Pancreas (tissue), 10 donors: ENCODE data around the gene NFXL1. TPM values are rescaled to one million over a fixed set of nuclear protein-coding genes. Genes with fewer than 3 reads are reported as not detected.

ENCODE experiments used
- ATAC-seq, 4 donors: fragments of 200-7000 bp; cut with Tn5 transposase; one replicate each; pipeline versions ENCODE4 v1.8.0 to v1.9.1; 2020; ENCODE audit warnings: mild to moderate bottlenecking in 4 of 4, moderate library complexity in 4 of 4
- DNase-seq, 6 donors: peaks; one replicate each; pipeline ENCODE4 v3.0.0-alpha.2; 2020
- FAIRE-seq: peaks from 2 replicates; lab custom pipeline; 2012; peaks lifted over from hg19 to GRCh38; lab: Jason Lieb, UNC
- H3K27ac ChIP-seq, 4 donors: fragments of 200-600 bp; sonication (generic); 1 replicate in 3 of 4; 2 replicates in 1 of 4; pipeline versions ENCODE4 v1.5.0 to v1.8.0; 2020
- H3K27me3 ChIP-seq, 4 donors: fragments of 200-600 bp; one replicate each; pipeline ENCODE4 v1.8.0; 2021
- H3K36me3 ChIP-seq, 3 donors: fragments of 200-600 bp; sonication (generic) in 1 of 3; one replicate each; pipeline versions ENCODE4 v1.5.0 to v1.8.0; 2020 to 2021
- H3K4me1 ChIP-seq, 3 donors: fragments of 200-600 bp; one replicate each; pipeline ENCODE4 v1.8.0; 2021
- H3K4me3 ChIP-seq, 4 donors: fragments of 200-600 bp; sonication (generic) in 2 of 4; one replicate each; pipeline versions ENCODE4 v1.5.0 to v1.8.0; 2020 to 2021
- H3K9me3 ChIP-seq, 4 donors: fragments of 200-600 bp; one replicate each; pipeline ENCODE4 v1.8.0; 2021
- CTCF ChIP-seq, 4 donors: fragments of 200-600 bp; sonication (generic) in 3 of 4; IDR thresholded peaks; one replicate each; pipeline versions ENCODE4 v1.5.0 to v1.8.0; 2021; ENCODE audit warnings: antibody characterized with exemption in 4 of 4
- WGBS, 2 donors: extraction: QIAGEN DNeasy Blood & Tissue Kit; methylation state at CpG; one replicate each; pipeline ENCODE4 v1.1.7; 2013; 5-methylcytosine and 5-hydroxymethylcytosine counted together
- intact Hi-C, 3 donors: fragments of 100-400 bp; cut with DNase I; formaldehyde crosslinking; loops; one replicate each; pipeline versions ENCODE4 v1.11.1 to v1.14.2; 2022
- polyA plus RNA-seq, 2 donors: library from polyadenylated mRNA; stranded (reverse); fragments of 200-250 nt; gene quantifications; one replicate each; pipeline ENCODE4 v1.2.3, GENCODE V29; 2013
- total RNA-seq, 6 donors: library from RNA; stranded (reverse); fragmentation: NEBNext Ultra II Directional in 4 of 6; extraction: Animal tissue kit (Norgen Biotek cat#: 25700) in 4 of 6; gene quantifications; one replicate each; pipeline versions ENCODE4 v1.2.1 to v1.2.4, GENCODE V29; 2021 to 2023
- donor health status: healthy with polysubstance abuse.
- donor health status: DM: no; HTN: no; CAD: no; lungs with moderate emphysema.
- donor health status: DM: no; HTN: no; CAD: no.
- donor health status: control.
- donor health status: control.
- donor health status: Bipolar disorder and iron deficiency.
- donor health status: DM: yes; HTN: yes; CAD: no.
- donor health status: DM: no; HTN: no; CAD: no.
- donor health status: DM: no; HTN: no; CAD: no.
- donor health status: DM: yes; HTN: yes; CAD: no.

The NFXL1 gene
- total and polyA plus RNA-seq, 8 donors: 7.5 to 11.5 (median 9.7) TPM

- Histone ChIP-seq H3K4me3 (peak overlapping the region in 2 of 4 donors; percentile 54 to 84), H3K27ac (no peak overlapping the region), H3K4me1 (peaks cover 0 to 22% (median 6%) of the 10 kb centered on the region in 3 donors), H3K9me3 (no peaks in the 10 kb centered on the region), H3K27me3 (no peaks in the 10 kb centered on the region), H3K36me3 (no peaks in the 10 kb centered on the region)
- no peak for DNase-seq
- FAIRE-seq: no peak
- no peak for ATAC-seq
- WGBS, 2 donors: 35 to 48% methylated on average over 3 of the region's 3 CpGs
- no peak for TF ChIP-seq CTCF (IDR thresholded peaks at IDR 0.05)
- intact Hi-C loops: no loop called here
These were observed 995 bp upstream of the NFXL1 start for GRCh38 chr4:47915378-47915777.

- Histone ChIP-seq H3K36me3 (no peaks in the 10 kb centered on the region), H3K27ac (peak overlapping the region in 1 of 4 donors; percentile 21), H3K4me1 (peaks cover 0 to 22% (median 6%) of the 10 kb centered on the region in 3 donors), H3K27me3 (no peaks in the 10 kb centered on the region), H3K4me3 (peak overlapping the region; percentile 54 to 84 (median 79)), H3K9me3 (no peaks in the 10 kb centered on the region)
- ATAC-seq: peak in 3 of 4 donors; percentile 6 to 10 (median 8)
- DNase-seq: no peak
- 0% methylated on average over 6 of the region's 6 CpGs for WGBS, 2 donors
- FAIRE-seq: no peak
- intact Hi-C loops: no loop called here
- TF ChIP-seq CTCF (IDR thresholded peaks at IDR 0.05): no peak
These were observed 499 bp upstream of the NFXL1 start for GRCh38 chr4:47914926-47915237.

- FAIRE-seq (no peak), ATAC-seq (peak; percentile 58 to 78 (median 72)), DNase-seq (peak; percentile 27 to 86 (median 62))
- Histone ChIP-seq H3K4me1 (peaks cover 0 to 22% (median 6%) of the 10 kb centered on the region in 3 donors), H3K27me3 (no peaks in the 10 kb centered on the region), H3K27ac (peak overlapping the region; percentile 77 to 92 (median 80)), H3K36me3 (no peaks in the 10 kb centered on the region), H3K9me3 (no peaks in the 10 kb centered on the region), H3K4me3 (peak overlapping the region; percentile 54 to 84 (median 79))
- intact Hi-C loops: no loop called here
- no peak for TF ChIP-seq CTCF (IDR thresholded peaks at IDR 0.05)
- WGBS, 2 donors: 0% methylated on average over 24 to 29 of the region's 29 CpGs
These were observed 543 bp downstream of the NFXL1 start for GRCh38 chr4:47913861-47914219.

- TF ChIP-seq CTCF (IDR thresholded peaks at IDR 0.05): no peak
- Histone ChIP-seq H3K4me3 (peak overlapping the region; percentile 54 to 84 (median 79)), H3K27ac (peak overlapping the region; percentile 77 to 92 (median 80)), H3K4me1 (peaks cover 0 to 22% (median 6%) of the 10 kb centered on the region in 3 donors), H3K36me3 (no peaks in the 10 kb centered on the region), H3K27me3 (no peaks in the 10 kb centered on the region), H3K9me3 (no peaks in the 10 kb centered on the region)
- FAIRE-seq: no peak
- WGBS, 2 donors: 3 to 4% methylated on average over 4 of the region's 4 CpGs
- intact Hi-C loops: no loop called here
- no peak for DNase-seq
- ATAC-seq: peak in 1 of 4 donors; percentile 6
These were observed 1.1 kb downstream of the NFXL1 start for GRCh38 chr4:47913330-47913729.

- Histone ChIP-seq H3K27ac (no peak overlapping the region), H3K4me1 (peaks cover 0 to 12% (median 6%) of the 10 kb centered on the region in 3 donors), H3K9me3 (no peaks in the 10 kb centered on the region), H3K36me3 (peaks cover 0 to 11% (median 4%) of the 10 kb centered on the region in 3 donors), H3K4me3 (no peak overlapping the region), H3K27me3 (no peaks in the 10 kb centered on the region)
- FAIRE-seq (no peak), DNase-seq (no peak), ATAC-seq (no peak)
- TF ChIP-seq CTCF (IDR thresholded peaks at IDR 0.05): no peak
- WGBS, 2 donors: 0 to 21% methylated on average over 1 of the region's 1 CpG
- intact Hi-C loops: no loop called here
These were observed 7.2 kb downstream of the NFXL1 start for GRCh38 chr4:47907089-47907646.
